Esophagus squamous epithelium (tissue), 4 donors: ENCODE data around the gene RGR.

Source experiments
- POLR2A ChIP-seq, 4 donors: fragments of 450-650 bp; IDR thresholded peaks; one replicate each; pipeline ENCODE4 v1.6.1; 2017; ENCODE audit warnings: antibody characterized with exemption in 4 of 4, mild to moderate bottlenecking in 4 of 4, moderate library complexity in 3 of 4
- TF ChIP-seq, protein P1 (sequence below), 6 experiments: fragments of 450-650 bp in 4 of 6; fragments of 200-600 bp in 2 of 6; sonication (generic) in 2 of 6; IDR thresholded peaks; one replicate each; pipeline ENCODE4 v1.5.1; 2016 to 2019; ENCODE audit warnings: antibody characterized with exemption in 6 of 6, mild to moderate bottlenecking in 4 of 6, moderate library complexity in 4 of 6

DNA sequence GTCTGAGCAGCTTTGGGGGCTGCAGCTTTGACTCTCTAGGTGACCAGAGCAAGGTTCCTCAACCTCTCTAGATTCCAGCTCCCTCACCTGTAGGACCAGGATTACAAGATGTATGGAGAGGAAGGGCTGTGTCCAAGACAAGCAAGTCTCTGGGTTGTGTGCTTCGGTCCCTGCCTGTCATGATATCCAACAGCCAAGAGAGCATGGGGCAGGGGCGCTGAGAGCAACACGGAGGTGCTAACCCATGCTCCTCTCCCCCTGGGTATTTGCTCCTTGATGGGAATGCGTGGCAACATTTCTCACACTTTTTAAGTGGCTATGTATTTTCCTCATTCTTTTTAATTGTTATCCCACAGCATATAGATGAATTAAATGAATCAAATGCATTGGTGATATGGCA lies 40.2 kb upstream of the RGR start:
- TF ChIP-seq, protein P1, sequence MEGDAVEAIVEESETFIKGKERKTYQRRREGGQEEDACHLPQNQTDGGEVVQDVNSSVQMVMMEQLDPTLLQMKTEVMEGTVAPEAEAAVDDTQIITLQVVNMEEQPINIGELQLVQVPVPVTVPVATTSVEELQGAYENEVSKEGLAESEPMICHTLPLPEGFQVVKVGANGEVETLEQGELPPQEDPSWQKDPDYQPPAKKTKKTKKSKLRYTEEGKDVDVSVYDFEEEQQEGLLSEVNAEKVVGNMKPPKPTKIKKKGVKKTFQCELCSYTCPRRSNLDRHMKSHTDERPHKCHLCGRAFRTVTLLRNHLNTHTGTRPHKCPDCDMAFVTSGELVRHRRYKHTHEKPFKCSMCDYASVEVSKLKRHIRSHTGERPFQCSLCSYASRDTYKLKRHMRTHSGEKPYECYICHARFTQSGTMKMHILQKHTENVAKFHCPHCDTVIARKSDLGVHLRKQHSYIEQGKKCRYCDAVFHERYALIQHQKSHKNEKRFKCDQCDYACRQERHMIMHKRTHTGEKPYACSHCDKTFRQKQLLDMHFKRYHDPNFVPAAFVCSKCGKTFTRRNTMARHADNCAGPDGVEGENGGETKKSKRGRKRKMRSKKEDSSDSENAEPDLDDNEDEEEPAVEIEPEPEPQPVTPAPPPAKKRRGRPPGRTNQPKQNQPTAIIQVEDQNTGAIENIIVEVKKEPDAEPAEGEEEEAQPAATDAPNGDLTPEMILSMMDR (IDR thresholded peaks at IDR 0.05), result no peak
- no peak for TF ChIP-seq POLR2A (IDR thresholded peaks at IDR 0.05)
